Kidney tubule cell (primary cell): Measurements from ENCODE around the gene SLC9A5.

Source experiments
- DNase-seq: peaks from one replicate; pipeline ENCODE4 v3.0.0-alpha.2; 2018; ENCODE audit warnings: low spot score

The SLC9A5 gene

GRCh38 chr16:67311607-67312488 lies 63.1 kb downstream of the SLC9A5 start:
- DNase-seq, result peak; percentile 100

DNA sequence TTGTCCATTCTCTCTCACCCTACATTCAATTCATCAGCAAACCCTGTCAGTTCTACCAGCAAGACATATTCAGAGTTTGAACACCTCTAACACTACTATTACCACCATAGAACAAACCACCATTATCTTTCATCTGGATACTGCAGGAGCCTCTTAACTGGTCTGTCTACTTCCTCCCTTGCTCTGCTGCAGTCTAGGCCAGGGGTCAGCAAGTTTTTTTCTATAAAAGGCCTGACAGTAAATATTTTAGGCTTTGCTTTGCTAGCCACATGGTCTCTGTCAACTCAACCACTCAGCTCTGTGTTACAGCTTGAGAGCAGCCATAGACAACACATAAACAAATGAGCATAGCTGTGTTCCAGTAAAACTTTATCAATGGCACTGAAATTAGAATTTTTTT lies 63.9 kb downstream of the SLC9A5 start:
- DNase-seq, result peak; percentile 6

- no peak for DNase-seq
Measured at GRCh38 chr16:67317853-67318252, 69.1 kb downstream of the SLC9A5 start.
